K562 (cell line): ENCODE data around the gene WDR1.
A peak's percentile ranks its signal among the peaks of the same experiment; 100 is the strongest.

Experiments
- CTCF ChIP-seq, 3 experiments: IDR thresholded peaks in 2 of 3; conservative IDR thresholded peaks in 1 of 3; 2 replicates each; pipeline ENCODE4 v1.5.1; 2011 to 2012; ENCODE audit warnings: low read length in 3 of 3, mild to moderate bottlenecking in 3 of 3, control low read depth in 2 of 3, improper control_type of control experiment in 1 of 3, inconsistent platforms in 1 of 3, low read depth in 1 of 3, mixed read lengths in 1 of 3, moderate library complexity in 1 of 3; ENCODE audit not compliant: insufficient read depth in 2 of 3
- ESRRA ChIP-seq: fragments of 450-650 bp; IDR thresholded peaks from 2 replicates; pipeline ENCODE4 v1.6.1; 2014; ENCODE audit warnings: low read depth, mild to moderate bottlenecking, moderate library complexity, borderline replicate concordance
- NRF1 ChIP-seq, 2 experiments: fragments of 450-650 bp; IDR thresholded peaks in 1 of 2; conservative IDR thresholded peaks in 1 of 2; 2 replicates each; pipeline ENCODE4 v1.6.1; 2014; ENCODE audit warnings: mild to moderate bottlenecking in 2 of 2
- POLR2AphosphoS5 ChIP-seq: IDR thresholded peaks from 2 replicates; pipeline ENCODE4 v1.6.1; 2011; ENCODE audit warnings: mild to moderate bottlenecking, low read depth, low read length, moderate library complexity; ENCODE audit not compliant: control insufficient read depth, insufficient read depth
- SMAD3 ChIP-seq: fragments of 450-650 bp; formaldehyde crosslinking; conservative IDR thresholded peaks from 2 replicates; pipeline ENCODE4 v1.4.0; 2020; ENCODE audit warnings: mild to moderate bottlenecking
- ZNF311 ChIP-seq: fragments of 250-450 bp; sonication (Bioruptor Pico); IDR thresholded peaks from 2 replicates; pipeline ENCODE4 v1.4.0; 2020; ENCODE audit warnings: mild to moderate bottlenecking, moderate library complexity

- TF ChIP-seq ESRRA (peak; percentile 69; the same call in 1 of the 2 replicates), CTCF (IDR thresholded peaks at IDR 0.05 in 2 of 3, conservative IDR thresholded peaks at IDR 0.05 in 1 of 3; ENCODE audit: insufficient read depth in 2 of 3, low read depth in 1 of 3, low read length in 3 of 3) (no peak), NRF1 (conservative IDR thresholded peaks at IDR 0.05 in 1 of 2, IDR thresholded peaks at IDR 0.05 in 1 of 2) (peak; percentile 85 to 86; a peak in 3 of 4 replicates), SMAD3 (CRISPR knock-in tag) (0 out of 2 replicates have a peak, but pooled peaks have one; percentile 58), ZNF311 (CRISPR knock-in tag) (no peak), POLR2AphosphoS5 (peak; percentile 97)
Observed at GRCh38 chr4:10116569-10117358, at the start of gene WDR1.
